Breast epithelium (tissue), 4 donors: ENCODE measurements around the gene UBE2M. TPM values are rescaled to one million over a fixed set of nuclear protein-coding genes. Genes with fewer than 3 reads are reported as not detected.
"Not testable (repeated sequence)": the region's sequence is repeated elsewhere in the genome, so short reads cannot be mapped to it uniquely, and the experiment has no call there.

ENCODE experiments used
- DNase-seq, 2 donors: peaks; one replicate each; pipeline ENCODE4 v3.0.0-alpha.2; 2019; ENCODE audit warnings: low spot score in 2 of 2
- H3K27ac ChIP-seq, 2 donors: fragments of 200-600 bp; sonication (generic) in 1 of 2; one replicate each; pipeline ENCODE4 v1.5.1; 2016 to 2019; ENCODE audit warnings: mild to moderate bottlenecking in 1 of 2
- H3K27me3 ChIP-seq, 2 donors: fragments of 200-600 bp; sonication (generic) in 1 of 2; one replicate each; pipeline versions ENCODE4 v1.5.1 to v1.6.0; 2017 to 2019; ENCODE audit warnings: control low read depth in 1 of 2, mild to moderate bottlenecking in 1 of 2
- H3K36me3 ChIP-seq: fragments of 200-600 bp; one replicate; pipeline ENCODE4 v1.5.1; 2019
- H3K4me1 ChIP-seq, 2 donors: fragments of 200-600 bp; sonication (generic); one replicate each; pipeline ENCODE4 v1.5.1; 2016 to 2019; ENCODE audit warnings: control low read depth in 1 of 2
- H3K4me3 ChIP-seq, 3 donors: fragments of 200-600 bp; sonication (generic); 1 replicate in 2 of 3; 2 replicates in 1 of 3; pipeline ENCODE4 v1.5.1; 2016 to 2019; ENCODE audit warnings: mild to moderate bottlenecking in 3 of 3, moderate library complexity in 2 of 3
- H3K9me3 ChIP-seq, 2 donors: fragments of 200-600 bp; sonication (generic) in 1 of 2; one replicate each; pipeline ENCODE4 v1.5.1; 2016 to 2019; ENCODE audit warnings: control low read depth in 1 of 2
- POLR2A ChIP-seq: fragments of 450-650 bp; IDR thresholded peaks from one replicate; pipeline ENCODE4 v1.6.1; 2016; ENCODE audit warnings: antibody characterized with exemption, mild to moderate bottlenecking, moderate library complexity
- POLR2AphosphoS5 ChIP-seq, 3 donors: sonication (generic); formaldehyde crosslinking; IDR thresholded peaks; one replicate each; pipeline ENCODE4 v1.6.1; 2017; ENCODE audit warnings: antibody characterized with exemption in 3 of 3
- intact Hi-C: fragments of 100-400 bp; cut with DNase I; formaldehyde crosslinking; loops from one replicate; pipeline ENCODE4 v1.15.1; 2023; ENCODE audit warnings: low total_unique reads
- total RNA-seq, 3 donors: library from RNA; depleted of rRNA; stranded (reverse); fragments of >200 nt; gene quantifications; one replicate each; pipeline ENCODE4 v1.1.0, GENCODE V29; 2016
- TF ChIP-seq, protein P1 (sequence below), 3 donors: fragments of 450-650 bp; IDR thresholded peaks; one replicate each; pipeline ENCODE4 v1.5.1; 2016 to 2017; ENCODE audit warnings: antibody characterized with exemption in 3 of 3, mild to moderate bottlenecking in 3 of 3, moderate library complexity in 3 of 3

UBE2M gene
- total RNA-seq, 3 donors from 2014 or later, result 19.0 to 21.3 (median 19.3) TPM

DNA sequence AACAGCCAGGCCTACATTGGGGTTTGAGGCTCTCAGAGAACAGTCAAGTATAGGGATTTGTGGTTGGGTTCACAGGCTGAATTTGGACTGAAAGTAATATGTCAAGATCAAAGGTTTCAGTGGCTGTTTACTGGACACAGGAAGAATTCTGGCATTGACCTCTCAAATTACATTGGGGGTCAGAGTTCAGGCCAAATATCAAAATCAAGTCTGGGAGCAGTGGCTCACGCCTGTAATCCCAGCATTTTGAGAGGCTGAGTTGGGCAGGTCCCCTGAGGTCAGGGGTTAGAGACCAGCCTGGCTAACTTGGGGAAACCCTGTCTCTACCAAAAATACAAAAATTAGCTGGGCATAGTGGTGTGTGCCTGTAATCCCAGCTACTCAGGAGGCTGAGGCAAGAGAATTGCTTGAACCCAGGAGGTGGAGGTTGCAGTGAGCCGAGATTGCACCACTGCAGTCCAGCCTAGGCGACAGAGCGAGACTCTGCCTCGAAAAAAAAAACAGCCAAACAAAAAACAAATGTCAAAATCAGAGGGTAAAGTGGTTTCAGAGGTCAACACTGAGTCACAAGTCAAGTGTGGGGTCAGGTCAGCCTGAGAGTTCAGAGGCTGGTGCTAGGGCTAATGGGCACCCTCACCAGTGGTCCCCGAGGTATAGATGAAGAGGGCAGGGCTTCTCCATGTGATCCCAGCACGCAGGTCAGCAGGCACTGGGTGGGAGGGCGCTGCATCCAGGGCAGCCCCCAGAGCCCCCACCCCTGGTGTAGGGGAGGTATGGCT, 48.1 kb downstream of the UBE2M start:
- Histone ChIP-seq H3K36me3 (no peaks in the 10 kb centered on the region), H3K9me3 (no peaks in the 10 kb centered on the region), H3K4me1 (peaks cover 0 to 5% of the 10 kb centered on the region in 2 donors), H3K27ac (no peak overlapping the region), H3K4me3 (no peak overlapping the region), H3K27me3 (no peaks in the 10 kb centered on the region)
- TF ChIP-seq, protein P1, sequence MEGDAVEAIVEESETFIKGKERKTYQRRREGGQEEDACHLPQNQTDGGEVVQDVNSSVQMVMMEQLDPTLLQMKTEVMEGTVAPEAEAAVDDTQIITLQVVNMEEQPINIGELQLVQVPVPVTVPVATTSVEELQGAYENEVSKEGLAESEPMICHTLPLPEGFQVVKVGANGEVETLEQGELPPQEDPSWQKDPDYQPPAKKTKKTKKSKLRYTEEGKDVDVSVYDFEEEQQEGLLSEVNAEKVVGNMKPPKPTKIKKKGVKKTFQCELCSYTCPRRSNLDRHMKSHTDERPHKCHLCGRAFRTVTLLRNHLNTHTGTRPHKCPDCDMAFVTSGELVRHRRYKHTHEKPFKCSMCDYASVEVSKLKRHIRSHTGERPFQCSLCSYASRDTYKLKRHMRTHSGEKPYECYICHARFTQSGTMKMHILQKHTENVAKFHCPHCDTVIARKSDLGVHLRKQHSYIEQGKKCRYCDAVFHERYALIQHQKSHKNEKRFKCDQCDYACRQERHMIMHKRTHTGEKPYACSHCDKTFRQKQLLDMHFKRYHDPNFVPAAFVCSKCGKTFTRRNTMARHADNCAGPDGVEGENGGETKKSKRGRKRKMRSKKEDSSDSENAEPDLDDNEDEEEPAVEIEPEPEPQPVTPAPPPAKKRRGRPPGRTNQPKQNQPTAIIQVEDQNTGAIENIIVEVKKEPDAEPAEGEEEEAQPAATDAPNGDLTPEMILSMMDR (IDR thresholded peaks at IDR 0.05), result no peak
- TF ChIP-seq POLR2AphosphoS5 (IDR thresholded peaks at IDR 0.05), result no peak
- no peak for TF ChIP-seq POLR2A
- DNase-seq, result no peak
- intact Hi-C loops, result no loop called here

DNA sequence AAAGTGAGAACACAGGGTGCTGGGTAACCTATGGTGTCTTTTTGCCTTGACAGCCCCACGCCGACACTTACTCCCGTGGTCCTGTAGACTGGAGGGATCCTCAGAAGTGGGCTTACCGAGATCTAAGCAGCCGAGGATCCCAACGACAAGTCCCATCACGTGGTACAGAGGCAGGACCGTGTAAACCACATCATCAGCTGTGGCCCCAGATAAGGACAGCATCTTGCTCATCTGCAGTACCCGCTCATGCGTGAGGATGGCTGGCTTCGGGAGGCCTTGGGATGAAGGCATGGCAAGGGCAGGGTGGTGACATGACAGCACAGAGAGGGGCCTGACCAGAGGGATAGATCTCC, 48.7 kb downstream of the UBE2M start:
- TF ChIP-seq POLR2AphosphoS5 (IDR thresholded peaks at IDR 0.05) (no peak), POLR2A (no peak)
- TF ChIP-seq, protein P1 (IDR thresholded peaks at IDR 0.05), result no peak
- no peak overlapping the region for H3K27ac ChIP-seq
- H3K9me3 ChIP-seq, result no peaks in the 10 kb centered on the region
- no peaks in the 10 kb centered on the region for H3K27me3 ChIP-seq
- DNase-seq, result no peak
- H3K4me1 ChIP-seq, result peaks cover 0 to 5% of the 10 kb centered on the region in 2 donors
- no peak overlapping the region for H3K4me3 ChIP-seq
- no peaks in the 10 kb centered on the region for H3K36me3 ChIP-seq
- intact Hi-C loops, result no loop called here

DNA sequence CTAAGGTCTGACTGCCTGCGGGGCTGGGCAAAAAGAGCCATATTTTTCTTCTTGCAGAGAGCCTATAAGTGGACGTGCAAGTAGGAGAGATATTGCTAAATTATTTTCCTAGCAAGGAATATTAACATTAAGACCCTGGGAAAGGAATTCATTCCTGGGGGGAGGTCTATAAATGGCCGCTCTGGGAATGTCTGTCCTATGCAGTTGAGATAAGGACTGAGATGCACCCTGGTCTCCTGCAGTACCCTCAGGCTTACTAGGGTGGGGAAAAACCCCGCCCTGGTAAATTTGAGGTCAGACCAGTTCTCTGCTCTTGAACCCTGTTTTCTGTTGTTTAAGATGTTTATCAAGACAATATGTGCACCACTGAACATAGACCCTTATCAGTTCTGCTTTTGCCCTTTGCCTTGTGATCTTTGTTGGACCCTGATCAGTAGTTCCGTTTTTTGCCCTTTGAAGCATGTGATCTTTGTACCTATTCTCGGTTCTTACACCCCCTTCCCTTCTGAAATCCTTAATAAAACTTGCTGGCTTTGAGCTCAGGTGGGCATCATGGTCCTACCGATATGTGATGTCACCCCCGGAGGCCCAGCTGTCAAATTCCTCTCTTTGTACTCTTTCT, 50.7 kb downstream of the UBE2M start:
- H3K9me3 ChIP-seq, intact Hi-C loops, DNase-seq, H3K36me3 ChIP-seq, H3K4me3 ChIP-seq, H3K27me3 ChIP-seq, H3K4me1 ChIP-seq, H3K27ac ChIP-seq: not testable (repeated sequence)

Other genes with a start within 250 kb of the UBE2M start
- gene ZSCAN22, start 231.6 kb downstream of the UBE2M start, total RNA-seq, result 1 to 10 TPM; 2.6 to 3.8 (median 3.6) TPM
- 10 to 100 TPM; 40.6 to 42.7 (median 42.6) TPM for gene A1BG, start 205.1 kb downstream of the UBE2M start, total RNA-seq
- 1 to 10 TPM in 2 of 3 donors, under 1 TPM in 1; 0.80 to 5.3 (median 3.6) TPM for gene ZNF497, start 195.9 kb downstream of the UBE2M start, total RNA-seq
- 1 to 10 TPM; 1.3 to 6.6 (median 2.3) TPM for gene ZNF837, start 177.6 kb downstream of the UBE2M start, total RNA-seq
- 1,000 to 10,000 TPM; 1,794 to 2,659 (median 2,022) TPM for gene RPS5, start 171.3 kb downstream of the UBE2M start, total RNA-seq
- gene RNF225, start 163.0 kb downstream of the UBE2M start, total RNA-seq, result 1 to 10 TPM in 1 of 3 donors, not detected in 2; 2.9 TPM
- gene ZNF584, start 150.0 kb downstream of the UBE2M start, total RNA-seq, result 10 to 100 TPM; 13.6 to 16.1 (median 15.8) TPM
- 10 to 100 TPM in 1 of 3 donors, 1 to 10 TPM in 2; 3.5 to 13.3 (median 6.2) TPM for gene ZNF132, start 118.5 kb downstream of the UBE2M start, total RNA-seq
- gene ZNF324B, start 107.0 kb downstream of the UBE2M start, total RNA-seq, result 1 to 10 TPM; 6.1 to 9.1 (median 7.2) TPM
- gene ZNF324, start 91.5 kb downstream of the UBE2M start, total RNA-seq, result 10 to 100 TPM in 2 of 3 donors, 1 to 10 TPM in 1; 9.0 to 30.9 (median 24.3) TPM
- 10 to 100 TPM; 10.2 to 23.4 (median 20.0) TPM for gene ZNF446, start 82.3 kb downstream of the UBE2M start, total RNA-seq
- gene SLC27A5, start 46.6 kb downstream of the UBE2M start, total RNA-seq, result 10 to 100 TPM in 2 of 3 donors, 1 to 10 TPM in 1; 4.7 to 18.0 (median 10.7) TPM
- 1 to 10 TPM; 8.2 to 9.2 (median 8.6) TPM for gene ZBTB45, start 38.8 kb downstream of the UBE2M start, total RNA-seq
- 100 to 1,000 TPM; 110 to 190 (median 173) TPM for gene TRIM28, start 14.5 kb downstream of the UBE2M start, total RNA-seq
- 100 to 1,000 TPM in 1 of 3 donors, 10 to 100 TPM in 2; 74.6 to 157 (median 92.8) TPM for gene CHMP2A, start 3.5 kb downstream of the UBE2M start, total RNA-seq
- gene MZF1, start 14.7 kb upstream of the UBE2M start, total RNA-seq, result 10 to 100 TPM; 18.7 to 43.0 (median 30.2) TPM